ENCODE data around the gene CRLF3. TPM values are rescaled to one million over a fixed set of nuclear protein-coding genes. Genes with fewer than 3 reads are reported as not detected.

Gene CRLF3
- total and polyA plus RNA-seq, 2 donors (not counting 1 experiment from before 2014, with no cell fraction given): 12.6 to 16.7 TPM

GRCh38 chr17:30793282-30793977 is 31.1 kb downstream of the CRLF3 start:
- Histone ChIP-seq H3K4me1 (ENCODE audit: control insufficient read depth, extremely low read depth, insufficient read depth, low read length) (no peaks in the 10 kb centered on the region), H3K4me3 (replicated peaks in 1 of 4; ENCODE audit: control extremely low read depth in 1 of 4, insufficient read depth in 1 of 4, low read depth in 3 of 4, low read length in 4 of 4) (no peak overlapping the region), H3K9ac (ENCODE audit: insufficient read depth, low read length) (no peak overlapping the region), H3K27ac (ENCODE audit: insufficient read depth, low read length) (no peak overlapping the region), H3K9me3 (ENCODE audit: control insufficient read depth, insufficient read depth, low read depth, low read length) (no peaks in the 10 kb centered on the region), H4K20me1 (ENCODE audit: control insufficient read depth, extremely low read depth, insufficient read depth, low read length) (no peaks in the 10 kb centered on the region), H2AFZ (ENCODE audit: low read length) (no peak overlapping the region), H3K27me3 (ENCODE audit: control insufficient read depth, insufficient read depth, low read length) (no peaks in the 10 kb centered on the region), H3K4me2 (ENCODE audit: extremely low read depth, insufficient read depth, low read length) (no peak overlapping the region), H3K36me3 (ENCODE audit: control insufficient read depth, insufficient read depth, low read length) (peaks cover 5% of the 10 kb centered on the region), H3K79me2 (ENCODE audit: control insufficient read depth, insufficient read depth, low read length) (no peaks in the 10 kb centered on the region)
- TF ChIP-seq EZH2 (IDR thresholded peaks at IDR 0.05; ENCODE audit: low read length, missing control alignments) (no peak), CTCF (conservative IDR thresholded peaks at IDR 0.05 in 1 of 2, IDR thresholded peaks at IDR 0.05 in 1 of 2; ENCODE audit: low read depth in 1 of 2, low read length in 2 of 2) (no peak)
- DNase-seq (ENCODE audit: low read depth in 2 of 2): no peak

- H3K27ac ChIP-seq (ENCODE audit: insufficient read depth, low read length): no peak overlapping the region
- no peaks in the 10 kb centered on the region for H3K27me3 ChIP-seq (ENCODE audit: control insufficient read depth, insufficient read depth, low read length)
- no peak overlapping the region for H3K4me2 ChIP-seq (ENCODE audit: extremely low read depth, insufficient read depth, low read length)
- peaks cover 2% of the 10 kb centered on the region for H3K4me1 ChIP-seq (ENCODE audit: control insufficient read depth, extremely low read depth, insufficient read depth, low read length)
- no peak overlapping the region for H3K9ac ChIP-seq (ENCODE audit: insufficient read depth, low read length)
- H2AFZ ChIP-seq (ENCODE audit: low read length): no peak overlapping the region
- DNase-seq (ENCODE audit: low read depth in 2 of 2): no peak
- H3K4me3 ChIP-seq (replicated peaks in 1 of 4; ENCODE audit: control extremely low read depth in 1 of 4, insufficient read depth in 1 of 4, low read depth in 3 of 4, low read length in 4 of 4): no peak overlapping the region
- H3K9me3 ChIP-seq (ENCODE audit: control insufficient read depth, insufficient read depth, low read depth, low read length): no peaks in the 10 kb centered on the region
- H3K36me3 ChIP-seq (ENCODE audit: control insufficient read depth, insufficient read depth, low read length): peaks cover 9% of the 10 kb centered on the region
- no peaks in the 10 kb centered on the region for H4K20me1 ChIP-seq (ENCODE audit: control insufficient read depth, extremely low read depth, insufficient read depth, low read length)
- H3K79me2 ChIP-seq (ENCODE audit: control insufficient read depth, insufficient read depth, low read length): no peaks in the 10 kb centered on the region
- TF ChIP-seq EZH2 (IDR thresholded peaks at IDR 0.05; ENCODE audit: low read length, missing control alignments): no peak
- TF ChIP-seq CTCF (conservative IDR thresholded peaks at IDR 0.05 in 1 of 2, IDR thresholded peaks at IDR 0.05 in 1 of 2; ENCODE audit: low read depth in 1 of 2, low read length in 2 of 2): no peak
Observed at GRCh38 chr17:30790279-30790678, 34.2 kb downstream of the CRLF3 start.

- DNase-seq (ENCODE audit: low read depth in 2 of 2): peak in 1 of 2 donors; percentile 63
- H3K4me3 ChIP-seq (replicated peaks in 1 of 4; ENCODE audit: control extremely low read depth in 1 of 4, insufficient read depth in 1 of 4, low read depth in 3 of 4, low read length in 4 of 4): no peak overlapping the region
Observed at GRCh38 chr17:30788918-30789317, 35.6 kb downstream of the CRLF3 start.

More at GRCh38 chr17:30788918-30789317, 35.6 kb downstream of the CRLF3 start:
- Histone ChIP-seq H3K27ac (ENCODE audit: insufficient read depth, low read length) (no peak overlapping the region), H3K4me2 (ENCODE audit: extremely low read depth, insufficient read depth, low read length) (no peak overlapping the region), H3K27me3 (ENCODE audit: control insufficient read depth, insufficient read depth, low read length) (no peaks in the 10 kb centered on the region), H3K4me1 (ENCODE audit: control insufficient read depth, extremely low read depth, insufficient read depth, low read length) (peaks cover 2% of the 10 kb centered on the region), H3K9ac (ENCODE audit: insufficient read depth, low read length) (no peak overlapping the region), H3K79me2 (ENCODE audit: control insufficient read depth, insufficient read depth, low read length) (no peaks in the 10 kb centered on the region), H3K9me3 (ENCODE audit: control insufficient read depth, insufficient read depth, low read depth, low read length) (no peaks in the 10 kb centered on the region), H3K36me3 (ENCODE audit: control insufficient read depth, insufficient read depth, low read length) (peaks cover 6% of the 10 kb centered on the region), H4K20me1 (ENCODE audit: control insufficient read depth, extremely low read depth, insufficient read depth, low read length) (no peaks in the 10 kb centered on the region), H2AFZ (ENCODE audit: low read length) (no peak overlapping the region)
- no peak for TF ChIP-seq EZH2 (IDR thresholded peaks at IDR 0.05; ENCODE audit: low read length, missing control alignments)
- TF ChIP-seq CTCF (conservative IDR thresholded peaks at IDR 0.05 in 1 of 2, IDR thresholded peaks at IDR 0.05 in 1 of 2; ENCODE audit: low read depth in 1 of 2, low read length in 2 of 2): no peak

Measured in fibroblast of lung (primary cell).